GM12892 (cell line): Measurements from ENCODE around the gene RHPN2.
"Not testable (repeated sequence)": the region's sequence is repeated elsewhere in the genome, so short reads cannot be mapped to it uniquely, and the experiment has no call there.

Experiments
- DNase-seq: peaks from one replicate; pipeline ENCODE4 v3.0.0; 2011; ENCODE audit not compliant: insufficient read length
- FAIRE-seq: peaks from 2 replicates; lab custom pipeline; 2011; peaks lifted over from hg19 to GRCh38; lab: Jason Lieb, UNC
- POLR2A ChIP-seq: IDR thresholded peaks from 2 replicates; pipeline ENCODE4 v1.6.1; 2011; ENCODE audit warnings: low read depth, low read length, control low read depth
- POLR2AphosphoS5 ChIP-seq: IDR thresholded peaks from 2 replicates; pipeline ENCODE4 v1.6.1; 2011; ENCODE audit warnings: low read depth, low read length, control low read depth
- TAF1 ChIP-seq: IDR thresholded peaks from 2 replicates; pipeline ENCODE4 v1.6.1; 2011; ENCODE audit warnings: low read depth, mild to moderate bottlenecking, control low read depth, low read length, borderline replicate concordance

RHPN2 gene

DNA sequence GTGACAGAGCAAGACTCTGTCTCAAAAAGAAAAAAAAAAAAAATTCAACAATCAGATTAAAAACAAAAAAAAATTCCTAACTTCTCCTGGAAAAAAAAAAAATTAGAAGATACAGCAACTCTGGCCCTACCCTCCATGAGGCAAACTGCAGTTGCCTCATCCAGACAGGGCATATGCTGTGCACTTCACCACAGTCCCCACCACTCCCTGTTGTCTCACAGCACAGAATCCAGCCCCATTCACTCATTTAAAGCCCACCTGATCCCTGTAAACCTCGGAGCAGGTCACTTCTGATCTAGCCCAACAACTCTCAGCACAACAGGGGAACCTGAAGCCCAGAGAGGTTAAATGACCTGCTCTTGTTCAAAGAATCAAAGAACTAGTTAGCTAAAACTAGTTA is 24.9 kb downstream of the RHPN2 start:
- FAIRE-seq (no peak), DNase-seq (no peak)
- no peak for TF ChIP-seq TAF1
- TF ChIP-seq POLR2AphosphoS5: no peak
- no peak for TF ChIP-seq POLR2A

DNA sequence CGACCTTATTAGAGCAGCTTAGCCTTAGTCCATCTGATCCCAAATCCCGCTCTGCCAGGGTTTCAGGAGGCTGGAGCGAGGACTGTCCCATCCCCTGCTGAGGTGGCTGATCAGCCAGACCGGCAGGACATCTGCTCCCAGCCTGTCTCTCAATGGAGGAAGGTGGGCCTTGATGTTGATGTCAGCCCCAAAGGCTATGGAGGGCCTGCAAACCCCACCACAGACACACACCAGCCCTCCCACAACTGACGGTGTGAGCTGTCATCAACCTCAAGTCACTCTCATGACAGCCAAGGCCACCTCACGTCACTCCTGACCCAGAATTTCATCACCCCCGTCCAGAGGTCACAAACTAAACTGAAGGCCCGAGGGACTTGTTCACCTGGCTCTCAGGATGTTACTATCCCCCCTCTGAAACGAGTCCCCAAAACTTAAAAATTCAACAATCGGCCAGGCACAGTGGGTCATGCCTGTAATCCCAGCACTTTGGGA is 25.5 kb downstream of the RHPN2 start:
- TF ChIP-seq POLR2AphosphoS5 (no peak), POLR2A (no peak), TAF1 (no peak)
- FAIRE-seq: no peak

DNA sequence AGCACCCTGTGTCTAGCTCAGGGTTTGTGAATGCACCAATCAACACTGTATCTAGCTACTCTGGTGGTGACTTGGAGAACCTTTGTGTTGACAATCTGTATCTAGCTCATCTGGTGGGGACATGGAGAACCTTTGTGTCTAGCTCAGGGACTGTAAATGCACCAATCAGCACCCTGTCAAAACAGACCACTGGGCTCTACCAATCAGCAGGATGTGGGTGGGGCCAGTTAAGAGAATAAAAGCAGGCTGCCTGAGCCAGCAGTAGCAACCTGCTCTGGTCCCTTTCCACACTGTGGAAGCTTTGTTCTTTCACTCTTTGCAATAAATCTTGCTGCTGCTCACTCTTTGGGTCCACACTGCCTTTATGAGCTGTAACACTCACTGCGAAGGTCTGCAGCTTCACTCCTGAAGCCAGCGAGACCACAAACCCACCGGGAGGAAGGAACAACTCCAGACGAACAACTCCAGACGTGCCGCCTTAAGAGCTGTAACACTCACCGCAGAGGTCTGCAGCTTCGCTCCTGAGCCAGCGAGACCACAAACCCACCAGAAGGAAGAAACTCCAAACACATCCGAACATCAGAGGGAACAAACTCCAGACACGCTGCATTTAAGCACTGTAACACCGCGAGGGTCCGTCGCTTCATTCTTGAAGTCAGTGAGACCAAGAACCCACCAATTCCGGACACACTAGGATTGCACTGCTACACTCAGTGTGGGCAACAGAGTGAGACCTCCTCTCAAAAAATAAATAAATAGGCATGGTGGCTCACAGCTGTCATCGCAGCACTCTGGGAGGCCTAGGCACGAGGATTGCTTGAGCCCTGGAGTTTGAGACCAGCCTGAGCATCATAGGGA is 27.3 kb downstream of the RHPN2 start:
- not testable (repeated sequence) for FAIRE-seq

More for the DNA sequence above, 25.5 kb downstream of the RHPN2 start:
- DNase-seq: no peak

DNA sequence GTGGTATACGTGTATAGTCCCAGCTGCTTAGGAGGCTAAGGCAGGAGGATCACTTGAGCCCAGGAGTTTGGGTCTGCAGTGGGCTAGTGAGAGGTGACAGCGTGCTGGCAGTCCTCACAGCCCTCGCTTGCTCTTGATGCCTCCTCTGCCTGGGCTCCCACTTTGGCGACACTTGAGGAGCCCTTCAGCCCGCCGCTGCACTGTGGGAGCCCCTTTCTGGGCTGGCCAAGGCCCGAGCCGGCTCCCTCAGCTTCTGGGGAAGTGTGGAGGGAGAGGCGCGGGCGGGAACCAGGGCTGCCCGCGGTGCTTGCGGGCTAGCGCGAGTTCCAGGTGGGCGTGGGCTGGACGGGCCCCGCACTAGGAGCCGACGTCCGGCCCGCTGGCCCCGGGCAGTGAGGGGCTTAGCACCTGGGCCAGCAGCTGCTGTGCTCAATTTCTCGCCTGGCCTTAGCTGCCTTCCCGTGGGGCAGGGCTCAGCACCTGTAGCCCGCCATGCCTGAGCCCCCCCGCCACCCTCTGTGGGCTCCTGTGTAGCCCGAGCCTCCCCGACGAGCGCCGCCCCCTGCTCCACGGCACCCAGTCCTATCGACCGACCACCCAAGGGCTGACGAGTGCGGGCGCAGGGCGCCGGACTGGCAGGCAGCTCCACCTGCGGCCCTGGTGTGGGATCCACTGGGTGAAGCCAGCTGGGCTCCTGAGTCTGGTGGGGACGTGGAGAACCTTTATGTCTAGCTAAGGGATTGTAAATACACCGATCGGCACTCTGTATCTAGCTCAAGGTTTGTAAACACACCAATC is 28.1 kb downstream of the RHPN2 start:
- DNase-seq, FAIRE-seq: not testable (repeated sequence)

More for the DNA sequence above, 27.3 kb downstream of the RHPN2 start:
- DNase-seq: not testable (repeated sequence)

DNA sequence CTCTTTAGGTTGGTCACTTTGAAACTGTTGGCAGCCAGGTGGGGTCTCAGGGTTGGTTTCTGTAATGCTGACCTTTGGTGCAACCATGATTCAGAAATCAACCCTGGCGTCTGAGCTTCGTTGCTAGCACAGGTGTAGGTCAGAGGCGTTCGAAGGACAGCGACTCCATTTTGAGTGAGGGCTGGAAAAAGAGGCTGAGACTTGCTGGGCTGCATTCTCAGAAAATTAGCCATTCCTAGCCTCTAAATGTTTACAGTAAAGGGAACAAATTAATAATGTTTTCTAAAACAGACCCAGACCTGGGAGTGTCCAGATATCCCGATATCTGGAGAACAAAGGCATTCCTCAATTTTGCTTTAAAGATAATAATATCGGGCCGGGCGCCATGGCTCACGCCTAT is 29.2 kb downstream of the RHPN2 start:
- TF ChIP-seq POLR2A (no peak), POLR2AphosphoS5 (no peak), TAF1 (no peak)
- DNase-seq (no peak), FAIRE-seq (no peak)

DNA sequence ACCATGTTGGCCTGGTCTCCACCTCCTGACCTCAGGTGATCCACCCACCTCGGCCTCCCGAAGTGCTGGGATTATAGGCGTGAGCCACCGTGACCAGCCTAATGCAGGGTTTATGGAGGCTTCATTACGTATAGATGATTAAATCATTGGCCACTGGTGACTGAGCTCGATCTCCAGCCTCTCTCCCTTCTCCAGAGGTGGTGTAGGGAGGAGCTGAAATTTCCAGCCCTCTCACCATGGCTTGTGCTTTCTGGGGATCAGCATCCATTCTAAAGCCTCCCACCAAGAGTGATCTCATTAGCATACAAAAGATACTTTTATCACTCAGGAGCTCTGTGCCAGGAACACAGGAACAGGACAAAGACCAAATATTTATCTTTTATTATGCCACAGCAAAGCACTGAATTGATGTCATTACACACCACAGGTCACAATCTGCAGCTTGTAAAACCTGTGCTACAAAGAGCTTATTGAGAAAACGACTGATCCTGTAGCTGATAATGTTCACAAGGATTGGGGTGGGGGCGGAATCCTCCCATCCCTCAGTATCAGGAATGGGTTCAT is 32.4 kb downstream of the RHPN2 start:
- no peak for DNase-seq
- no peak for FAIRE-seq
- TF ChIP-seq POLR2AphosphoS5 (no peak), POLR2A (no peak), TAF1 (no peak)

DNA sequence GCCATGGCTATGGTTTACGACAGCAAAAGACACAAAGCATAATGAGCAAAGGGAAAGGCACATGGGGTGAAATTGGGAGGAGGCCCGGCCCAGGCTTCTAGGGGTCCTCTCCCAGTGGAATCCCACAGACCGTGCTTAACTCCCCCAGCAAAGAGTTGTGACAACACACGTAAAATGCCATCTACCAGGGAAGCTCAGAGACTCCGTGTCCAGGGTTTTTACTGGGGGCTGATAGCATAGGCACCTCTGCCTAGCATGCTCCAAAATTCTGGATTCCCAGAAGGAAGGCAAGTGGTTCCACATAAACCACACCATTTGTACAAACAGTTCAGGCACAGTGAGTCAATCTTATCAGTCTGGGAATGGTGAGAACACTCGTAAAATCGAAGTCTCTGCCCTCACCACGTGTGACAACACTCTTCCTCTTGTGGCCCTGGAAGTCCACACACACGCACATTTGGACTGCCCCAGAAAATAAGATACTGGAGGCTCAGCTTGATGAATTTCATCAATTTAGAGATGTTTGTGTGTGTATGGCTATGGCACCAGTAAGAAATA is 34.9 kb downstream of the RHPN2 start:
- TF ChIP-seq TAF1: no peak
- TF ChIP-seq POLR2A: no peak
- TF ChIP-seq POLR2AphosphoS5: no peak
- FAIRE-seq: no peak
- no peak for DNase-seq

DNA sequence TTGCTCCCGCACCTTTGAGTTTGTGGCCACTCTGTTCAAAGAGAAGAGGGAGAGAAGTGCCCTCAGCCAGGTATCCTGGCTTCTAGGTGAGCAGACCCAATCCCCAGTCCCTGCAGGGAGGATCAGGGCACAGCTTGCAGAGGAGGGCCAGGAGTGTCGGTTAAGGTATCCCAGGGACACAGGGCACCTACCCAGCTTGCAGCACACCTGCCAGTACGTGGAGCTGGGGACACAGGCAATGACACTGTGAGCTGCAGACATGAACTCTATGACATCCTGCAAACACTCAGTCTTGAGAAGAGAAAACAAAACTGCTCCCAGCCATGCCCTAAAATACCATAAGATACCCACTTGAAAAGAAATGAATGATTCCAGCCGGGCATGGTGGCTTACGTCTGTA is 38.1 kb downstream of the RHPN2 start:
- FAIRE-seq, DNase-seq: not testable (repeated sequence)

DNA sequence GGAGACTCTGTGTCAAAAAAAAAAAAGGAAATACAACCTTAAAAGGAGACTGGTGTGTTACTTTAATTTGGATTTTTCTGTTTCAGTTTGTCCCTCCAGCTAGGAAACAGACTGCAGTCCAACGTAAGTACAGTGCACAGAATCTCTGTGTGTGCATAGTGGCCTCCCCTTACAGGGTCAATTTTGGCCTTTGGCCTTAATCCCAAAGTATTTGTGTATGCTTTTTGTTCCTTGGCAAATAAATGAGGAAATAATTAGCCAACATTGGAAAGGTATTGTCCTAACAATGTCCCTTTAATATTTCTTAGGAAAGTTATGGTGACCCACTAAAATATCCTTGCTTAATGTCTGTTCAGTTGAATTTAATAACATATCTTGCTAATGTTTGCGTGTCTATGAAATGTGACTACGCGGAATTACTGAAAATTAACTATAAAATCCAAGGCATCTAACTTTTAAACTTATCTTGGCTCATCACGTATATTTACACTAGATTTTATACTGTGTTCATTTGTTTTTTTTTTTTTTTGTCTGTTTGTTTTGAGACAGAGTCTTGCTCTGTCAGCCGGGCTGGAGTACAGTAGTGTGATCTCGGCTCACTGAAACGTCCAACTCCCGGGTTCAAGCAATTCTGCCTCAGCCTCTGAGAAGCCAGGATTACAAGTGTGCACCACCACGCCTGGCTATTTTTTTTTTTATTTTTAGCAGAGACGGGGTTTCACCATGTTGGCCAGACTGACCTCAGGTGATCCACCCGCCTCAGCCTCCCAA is 39.0 kb downstream of the RHPN2 start:
- not testable (repeated sequence) for FAIRE-seq, DNase-seq

DNA sequence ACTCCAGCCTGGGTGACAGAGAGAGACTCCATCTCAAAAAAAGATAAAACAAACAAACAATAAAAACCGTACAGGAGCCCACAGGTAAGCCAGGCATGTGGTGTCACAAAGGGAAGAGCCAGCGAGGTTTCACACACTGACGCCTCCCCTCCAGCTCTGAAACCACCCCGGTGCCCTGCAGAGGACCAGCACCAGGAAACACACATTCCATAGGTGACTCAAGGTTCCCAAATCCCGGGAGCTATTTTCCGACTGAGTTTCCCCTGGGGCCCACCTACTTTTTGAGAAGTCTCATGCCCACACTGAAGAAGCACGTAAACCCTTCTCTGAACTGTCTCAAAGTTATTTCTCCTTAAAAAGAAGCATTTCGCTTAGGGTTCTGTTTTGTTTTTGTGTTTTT is 40.3 kb downstream of the RHPN2 start:
- DNase-seq (no peak), FAIRE-seq (no peak)
- TF ChIP-seq TAF1 (no peak), POLR2A (no peak), POLR2AphosphoS5 (no peak)

DNA sequence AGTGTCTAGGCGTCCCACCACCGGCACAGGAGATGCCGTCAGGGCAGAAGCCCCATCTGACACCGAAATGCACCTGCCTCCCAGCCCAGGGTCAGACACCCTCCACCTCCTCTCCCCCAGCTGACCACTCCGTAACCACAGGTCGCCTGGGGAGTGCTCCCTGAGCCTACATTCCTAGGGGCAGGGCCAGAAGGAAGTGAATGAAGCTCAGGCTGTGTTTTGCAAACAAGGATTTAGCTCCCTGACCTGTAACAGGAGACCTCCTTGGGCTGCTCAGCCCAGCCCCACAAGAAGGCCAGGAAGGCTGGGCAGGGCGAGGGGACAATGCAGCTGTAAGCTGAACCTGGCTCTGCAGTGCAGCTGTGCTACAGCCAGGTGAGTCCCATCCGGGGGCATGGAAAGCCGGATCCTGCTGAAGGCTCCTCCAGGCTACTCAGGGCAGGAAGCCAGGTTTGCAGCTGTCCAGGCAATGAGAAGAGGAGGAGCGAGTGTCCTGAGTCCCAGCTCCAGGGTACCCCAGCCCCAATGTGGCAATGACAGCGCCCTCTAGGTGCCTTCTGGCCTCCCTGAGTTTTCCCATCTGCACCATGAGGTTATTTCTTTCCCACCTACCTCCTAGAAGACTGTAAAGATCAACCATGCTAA is 42.1 kb downstream of the RHPN2 start:
- FAIRE-seq: no peak
- no peak for DNase-seq
- no peak for TF ChIP-seq POLR2AphosphoS5

DNA sequence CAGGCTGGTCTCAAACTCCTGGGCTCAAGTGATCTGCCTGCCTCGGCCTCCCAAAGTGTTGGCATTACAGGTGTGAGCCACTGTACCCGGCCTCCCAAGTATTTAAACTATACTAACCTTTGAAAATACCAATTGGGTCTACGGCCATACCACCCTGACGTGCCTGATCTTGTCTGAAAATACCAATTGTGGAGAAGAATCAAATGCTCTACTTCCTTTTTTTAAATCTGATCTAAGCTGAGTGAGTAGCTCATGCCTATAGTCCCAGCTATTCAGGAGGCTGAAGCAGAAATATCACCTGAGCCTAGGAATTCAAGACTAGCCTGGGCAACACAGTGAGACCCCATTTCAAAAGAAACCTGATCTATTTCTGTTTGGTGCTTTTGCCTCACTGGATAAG is 53.8 kb downstream of the RHPN2 start:
- FAIRE-seq, DNase-seq: not testable (repeated sequence)
